SW 1271 (cell line): ENCODE results near the gene DAPK2.
"Not testable (repeated sequence)": the region's sequence is repeated elsewhere in the genome, so short reads cannot be mapped to it uniquely, and the experiment has no call there.

Source experiments
- DNase-seq, 2 experiments: peaks; one replicate each; lab custom pipeline; 2025; lab: John Stamatoyannopoulos, UW

Gene DAPK2

GRCh38 chr15:64053674-64054073 lies 7.4 kb upstream of the DAPK2 start:
- not testable (repeated sequence) for DNase-seq

DNA sequence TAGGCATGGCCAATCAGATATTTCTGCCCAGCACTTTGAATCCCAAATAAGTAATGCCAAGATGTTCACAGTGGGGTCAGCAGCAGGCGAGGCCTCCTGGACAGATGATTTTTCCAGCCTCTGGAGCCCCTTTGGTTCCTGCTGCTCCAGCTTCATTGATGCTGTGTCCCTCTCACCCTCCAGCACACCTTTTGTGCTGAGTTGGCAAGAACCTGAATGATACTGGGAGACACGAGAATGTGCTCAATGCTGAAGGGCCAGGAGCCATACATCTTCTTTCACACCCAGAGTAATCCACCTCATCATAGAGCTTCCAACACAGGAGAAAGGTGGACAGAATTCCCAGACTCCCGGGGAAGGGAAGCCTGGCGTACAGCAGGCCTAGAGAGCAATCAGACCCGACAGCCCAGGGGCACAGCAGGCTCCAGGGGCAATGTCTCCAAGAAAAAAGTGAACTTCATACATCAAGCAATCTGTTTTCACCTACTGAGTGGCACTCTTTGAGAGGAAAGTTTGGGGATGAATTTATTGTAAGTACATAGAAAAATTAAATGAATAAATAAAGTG lies 6.7 kb upstream of the DAPK2 start:
- DNase-seq = no peak

GRCh38 chr15:64051407-64052259 lies 5.3 kb upstream of the DAPK2 start:
- no peak for DNase-seq

DNA sequence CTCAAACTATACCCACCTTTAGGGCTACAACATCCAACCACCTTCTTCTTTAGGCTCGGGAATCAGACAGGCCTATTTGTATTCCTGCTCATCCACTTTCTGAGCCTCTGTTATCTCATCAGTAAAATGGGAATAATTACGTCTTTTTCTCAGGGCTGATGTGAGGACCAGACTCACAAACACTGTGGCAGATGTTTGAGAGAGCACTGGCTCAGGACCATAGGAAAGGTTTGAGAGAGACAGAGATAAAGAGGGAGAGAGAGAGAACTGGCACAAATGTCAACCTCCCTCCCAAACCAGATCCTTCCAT lies 4.8 kb upstream of the DAPK2 start:
- DNase-seq = no peak

- DNase-seq = no peak
These were observed 4.2 kb upstream of the DAPK2 start for GRCh38 chr15:64050281-64051092.

GRCh38 chr15:64048781-64049460 lies 2.6 kb upstream of the DAPK2 start:
- no peak for DNase-seq

GRCh38 chr15:64045774-64046420 lies 388 bp downstream of the DAPK2 start:
- no peak for DNase-seq

DNA sequence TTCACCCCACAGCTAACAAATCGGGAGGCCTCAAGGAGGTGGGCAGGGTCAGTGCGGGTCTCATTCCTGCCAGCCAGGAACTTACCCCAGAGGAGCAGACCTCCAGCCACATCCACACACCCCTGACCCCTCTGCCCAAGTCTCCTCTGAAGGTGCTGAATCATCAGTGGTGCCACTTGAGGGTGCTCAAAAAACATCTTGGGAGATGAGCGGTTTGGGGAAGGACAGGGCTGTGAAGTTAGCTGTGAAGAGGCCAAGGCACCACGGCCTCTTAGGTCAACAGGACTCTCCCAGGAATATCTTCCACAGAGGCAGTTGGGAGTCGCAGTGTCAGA lies 1.2 kb downstream of the DAPK2 start:
- DNase-seq = no peak

DNA sequence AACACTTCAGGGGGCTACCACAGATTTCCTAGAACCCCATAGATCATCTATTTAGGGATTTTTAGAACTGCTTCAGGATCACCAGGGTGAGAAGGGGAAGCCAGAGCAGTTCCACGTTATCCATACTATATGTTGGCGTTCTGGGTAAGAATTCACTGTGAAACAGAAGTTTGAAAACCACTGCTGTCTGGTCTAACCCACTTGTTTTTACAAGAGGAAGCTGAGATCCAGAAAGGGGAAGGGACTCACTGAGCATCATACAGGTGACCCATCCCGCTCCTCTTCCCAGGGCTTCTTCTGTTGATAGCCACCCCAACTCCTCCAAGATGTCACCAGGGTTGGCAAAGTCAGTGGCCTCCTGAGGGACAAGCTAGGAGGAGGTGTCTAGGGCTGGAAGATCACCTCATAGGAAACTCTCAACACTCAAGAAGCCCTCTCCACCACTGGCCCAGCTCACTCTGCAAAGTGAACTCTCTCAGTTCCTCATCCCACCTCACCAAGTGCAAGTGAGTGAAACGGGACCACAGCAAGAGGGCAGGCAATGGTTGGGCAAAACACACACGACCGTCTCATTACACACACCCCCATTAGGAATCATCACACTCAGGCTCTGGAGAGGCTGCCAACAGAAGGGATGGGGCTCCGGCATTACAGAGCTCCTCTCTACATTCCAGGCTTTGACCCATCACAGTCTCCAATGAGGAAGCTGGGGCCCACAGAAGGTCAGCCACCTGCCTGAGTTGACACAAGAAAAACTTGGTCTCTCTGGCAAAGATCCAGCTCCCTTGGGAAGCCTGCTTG lies 1.8 kb downstream of the DAPK2 start:
- DNase-seq = no peak

DNA sequence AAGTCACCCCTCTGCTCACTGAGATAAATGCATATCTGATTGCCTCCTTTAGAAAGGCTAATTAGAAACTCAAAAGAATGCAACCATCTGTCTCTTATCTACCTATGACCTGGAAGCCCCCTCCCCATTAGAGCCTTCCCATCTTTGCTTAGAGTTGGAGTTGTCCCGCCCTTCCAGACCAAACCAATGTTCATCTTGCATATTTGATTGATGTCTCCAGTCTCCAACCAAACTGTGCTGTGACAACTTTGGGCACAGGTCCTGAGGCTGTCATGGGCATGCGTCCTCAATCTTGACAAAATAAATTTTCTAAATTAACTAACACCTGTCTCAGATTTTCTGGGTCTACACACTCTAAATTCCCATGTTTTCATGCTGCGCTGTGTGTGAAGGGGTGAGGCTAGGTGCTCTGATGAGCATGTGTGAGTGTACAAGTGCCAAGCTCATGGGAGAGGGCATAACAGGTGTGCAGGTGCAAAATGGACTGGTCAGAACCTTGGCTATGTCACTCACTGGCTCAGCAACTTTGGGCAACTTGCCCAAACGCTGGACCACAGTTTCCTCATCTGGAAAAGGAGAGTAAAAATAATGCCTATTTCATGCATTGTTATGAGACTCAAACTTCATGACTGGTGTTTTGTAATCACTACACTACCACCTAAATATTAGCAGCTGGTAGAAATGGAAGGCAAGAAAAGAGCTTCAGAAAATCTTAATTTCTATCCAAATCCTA lies 7.2 kb downstream of the DAPK2 start:
- DNase-seq = no peak

- DNase-seq = no peak
These were observed 8.3 kb downstream of the DAPK2 start for GRCh38 chr15:64037966-64038365.

DNA sequence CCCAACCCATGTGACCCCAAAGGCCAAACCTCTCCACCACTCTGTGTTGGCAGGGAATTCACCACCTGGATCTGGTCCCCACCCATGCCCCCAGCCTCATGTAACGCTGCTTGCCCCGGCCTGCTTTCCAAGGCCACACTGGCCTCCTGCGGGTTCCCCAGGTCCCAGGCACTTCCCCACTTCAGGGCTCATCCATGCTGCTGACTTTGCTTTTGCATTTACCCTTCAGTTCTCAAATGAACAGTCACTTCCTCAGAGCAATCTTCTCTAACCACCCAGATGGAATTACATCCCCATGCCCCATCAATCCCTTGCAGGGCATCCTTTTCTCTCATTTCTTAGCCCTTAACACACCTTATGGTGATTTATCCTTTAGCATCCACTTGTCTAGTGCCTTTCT lies 9.2 kb downstream of the DAPK2 start:
- no peak for DNase-seq

DNA sequence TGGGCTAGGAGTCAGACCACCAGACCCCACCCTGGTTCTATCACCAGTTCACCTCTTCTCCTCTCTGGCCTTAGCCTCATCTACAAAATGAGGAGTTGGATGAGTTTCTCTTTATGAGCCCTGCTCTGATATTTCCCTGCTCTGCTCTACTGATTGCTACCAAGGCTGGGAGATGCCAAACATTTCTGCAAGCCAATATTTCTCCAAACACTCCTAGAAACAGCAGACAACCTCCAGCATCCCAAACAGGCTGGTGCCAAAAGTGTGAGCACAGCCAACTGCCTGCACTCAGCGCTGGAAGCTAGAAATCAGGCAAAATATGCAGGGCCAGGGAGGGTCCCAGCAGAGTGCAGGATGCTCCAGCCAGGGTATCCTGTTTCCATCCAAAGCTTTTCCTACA lies 10.8 kb downstream of the DAPK2 start:
- DNase-seq = no peak

GRCh38 chr15:64034519-64034918 lies 11.8 kb downstream of the DAPK2 start:
- no peak for DNase-seq

DNA sequence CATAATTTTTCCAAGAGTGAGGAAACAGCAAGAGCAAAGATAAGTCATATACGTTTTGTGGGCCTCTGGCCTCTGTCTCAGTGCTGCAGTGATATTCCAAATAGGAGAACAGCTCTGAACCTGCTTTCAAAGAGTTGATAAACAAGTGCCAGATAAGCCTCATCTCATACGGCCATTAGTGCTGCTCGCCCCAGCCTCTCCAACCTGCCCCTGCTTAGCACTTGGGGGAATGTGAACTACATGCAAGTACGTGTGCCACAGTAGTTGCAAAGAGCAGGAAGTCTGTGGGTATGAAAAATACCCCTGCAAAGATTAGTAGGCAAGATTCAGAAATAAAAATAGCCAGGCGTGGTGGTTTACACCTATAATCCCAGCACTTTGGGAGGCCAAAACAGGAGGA lies 14.0 kb downstream of the DAPK2 start:
- DNase-seq = no peak

GRCh38 chr15:64030123-64030522 lies 16.2 kb downstream of the DAPK2 start:
- no peak for DNase-seq

DNA sequence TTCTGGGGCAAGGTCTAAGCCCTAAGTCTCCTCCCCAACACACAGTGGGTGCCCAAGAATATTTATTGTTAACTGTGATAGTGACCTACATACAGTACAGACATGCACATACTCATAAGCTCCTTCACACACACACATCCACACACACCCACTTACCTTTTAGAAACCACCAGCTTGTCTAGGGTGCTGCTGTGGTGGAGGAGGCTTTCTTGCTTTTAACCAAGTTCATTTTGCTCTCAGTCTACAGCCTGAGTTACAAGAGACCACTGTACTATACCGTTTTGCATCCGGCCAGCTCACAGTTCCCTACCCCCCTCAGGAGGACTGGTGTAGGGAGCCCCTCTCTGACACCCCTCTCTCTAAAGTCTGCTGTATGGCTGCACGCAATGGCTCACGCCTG lies 16.7 kb downstream of the DAPK2 start:
- DNase-seq = no peak

GRCh38 chr15:64029110-64029509 lies 17.2 kb downstream of the DAPK2 start:
- DNase-seq = no peak

- DNase-seq = no peak
These were observed 19.7 kb downstream of the DAPK2 start for GRCh38 chr15:64026591-64026990.

DNA sequence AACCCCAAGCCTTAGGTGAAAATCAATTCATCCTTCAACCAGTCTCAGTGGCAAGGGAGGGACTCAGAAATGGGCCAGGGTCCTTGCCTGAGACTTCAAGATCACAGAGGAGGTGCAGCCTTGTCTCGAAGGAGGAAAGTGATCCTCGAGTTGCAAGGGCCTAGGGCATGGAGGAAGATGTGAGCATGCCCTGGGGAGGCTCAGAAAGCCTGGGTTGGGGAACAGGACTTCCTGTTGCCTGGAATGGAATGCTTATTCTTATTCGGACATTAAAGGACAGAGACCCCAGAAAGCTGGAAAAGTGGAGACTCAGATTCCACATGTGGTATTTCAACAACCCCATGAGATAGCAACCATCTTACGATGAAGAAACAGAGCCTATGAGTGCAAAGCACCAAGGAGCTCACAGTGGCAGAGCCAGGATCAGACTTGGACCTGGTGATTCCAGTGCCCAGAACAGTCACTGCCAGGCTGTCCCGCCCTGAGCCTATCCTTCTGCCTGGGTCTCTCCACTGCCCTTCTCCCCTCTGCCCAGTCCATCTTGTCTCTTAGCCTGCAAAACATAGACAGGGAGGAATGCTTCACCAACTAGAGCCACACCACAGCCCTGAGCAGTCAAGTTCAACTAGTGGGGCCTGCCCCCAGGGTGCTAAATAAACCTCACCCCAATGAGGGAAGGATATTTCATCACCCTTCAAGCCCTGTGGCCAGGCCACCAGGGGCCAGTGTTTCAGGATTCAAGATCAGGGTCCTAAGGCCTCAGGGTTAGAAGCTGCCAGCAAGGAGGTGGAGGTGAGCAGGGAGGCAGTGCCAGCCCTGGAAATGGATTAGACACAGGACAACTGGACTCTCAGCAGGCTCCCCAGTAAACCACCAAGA lies 21.9 kb downstream of the DAPK2 start:
- DNase-seq = no peak
